ENCODE data around the gene TTC23.
A peak's percentile ranks its signal among the peaks of the same experiment; 100 is the strongest.
"Not testable (repeated sequence)": the region's sequence is repeated elsewhere in the genome, so short reads cannot be mapped to it uniquely, and the experiment has no call there.

The TTC23 gene

GRCh38 chr15:99224372-99225214 lies 24.8 kb downstream of the TTC23 start:
- H3K4me3 ChIP-seq (ENCODE audit: low read depth in 1 of 2, low read length in 2 of 2): no peak overlapping the region
- no peak overlapping the region for H3K27ac ChIP-seq (ENCODE audit: low read length)
- no peaks in the 10 kb centered on the region for H3K4me1 ChIP-seq (ENCODE audit: control insufficient read depth in 1 of 2, insufficient read depth in 2 of 2, low read length in 2 of 2)
- H3K9me3 ChIP-seq (ENCODE audit: control insufficient read depth in 1 of 2, low read length in 2 of 2): no peaks in the 10 kb centered on the region
- H3K36me3 ChIP-seq (ENCODE audit: control insufficient read depth in 1 of 2, insufficient read depth in 2 of 2, low read length in 2 of 2): peaks cover 39 to 52% of the 10 kb centered on the region in 2 donors
- no peaks in the 10 kb centered on the region for H3K27me3 ChIP-seq (ENCODE audit: low read depth, low read length)

- H3K27me3 ChIP-seq (ENCODE audit: low read depth, low read length): no peaks in the 10 kb centered on the region
- no peak overlapping the region for H3K4me3 ChIP-seq (ENCODE audit: low read depth in 1 of 2, low read length in 2 of 2)
- peak overlapping the region; percentile 86 for H3K27ac ChIP-seq (ENCODE audit: low read length)
- H3K36me3 ChIP-seq (ENCODE audit: control insufficient read depth in 1 of 2, insufficient read depth in 2 of 2, low read length in 2 of 2): peaks cover 12 to 13% of the 10 kb centered on the region in 2 donors
- no peaks in the 10 kb centered on the region for H3K9me3 ChIP-seq (ENCODE audit: control insufficient read depth in 1 of 2, low read length in 2 of 2)
- peaks cover 0 to 5% of the 10 kb centered on the region in 2 donors for H3K4me1 ChIP-seq (ENCODE audit: control insufficient read depth in 1 of 2, insufficient read depth in 2 of 2, low read length in 2 of 2)
These were observed 36.1 kb downstream of the TTC23 start for GRCh38 chr15:99213187-99213811.

- Histone ChIP-seq H3K27me3 (ENCODE audit: low read depth, low read length) (no peaks in the 10 kb centered on the region), H3K9me3 (ENCODE audit: control insufficient read depth in 1 of 2, low read length in 2 of 2) (no peaks in the 10 kb centered on the region), H3K27ac (ENCODE audit: low read length) (peak overlapping the region; percentile 86), H3K4me1 (ENCODE audit: control insufficient read depth in 1 of 2, insufficient read depth in 2 of 2, low read length in 2 of 2) (peaks cover 0 to 5% of the 10 kb centered on the region in 2 donors), H3K36me3 (ENCODE audit: control insufficient read depth in 1 of 2, insufficient read depth in 2 of 2, low read length in 2 of 2) (peaks cover 4 to 5% of the 10 kb centered on the region in 2 donors), H3K4me3 (ENCODE audit: low read depth in 1 of 2, low read length in 2 of 2) (no peak overlapping the region)
These were observed 37.0 kb downstream of the TTC23 start for GRCh38 chr15:99212406-99212805.

- Histone ChIP-seq H3K27ac (ENCODE audit: low read length) (peak overlapping the region; percentile 86), H3K4me3 (ENCODE audit: low read depth in 1 of 2, low read length in 2 of 2) (peak overlapping the region in 1 of 2 donors; percentile 13), H3K36me3 (ENCODE audit: control insufficient read depth in 1 of 2, insufficient read depth in 2 of 2, low read length in 2 of 2) (peaks cover 3 to 5% of the 10 kb centered on the region in 2 donors), H3K4me1 (ENCODE audit: control insufficient read depth in 1 of 2, insufficient read depth in 2 of 2, low read length in 2 of 2) (peaks cover 0 to 5% of the 10 kb centered on the region in 2 donors), H3K9me3 (ENCODE audit: control insufficient read depth in 1 of 2, low read length in 2 of 2) (no peaks in the 10 kb centered on the region), H3K27me3 (ENCODE audit: low read depth, low read length) (no peaks in the 10 kb centered on the region)
These were observed 37.5 kb downstream of the TTC23 start for GRCh38 chr15:99211926-99212325.

- H3K36me3 ChIP-seq (ENCODE audit: control insufficient read depth in 1 of 2, insufficient read depth in 2 of 2, low read length in 2 of 2): peaks cover 3 to 4% of the 10 kb centered on the region in 2 donors
- H3K27ac ChIP-seq (ENCODE audit: low read length): peak overlapping the region; percentile 47
- H3K4me1 ChIP-seq (ENCODE audit: control insufficient read depth in 1 of 2, insufficient read depth in 2 of 2, low read length in 2 of 2): peaks cover 0 to 5% of the 10 kb centered on the region in 2 donors
- no peaks in the 10 kb centered on the region for H3K27me3 ChIP-seq (ENCODE audit: low read depth, low read length)
- H3K4me3 ChIP-seq (ENCODE audit: low read depth in 1 of 2, low read length in 2 of 2): no peak overlapping the region
- no peaks in the 10 kb centered on the region for H3K9me3 ChIP-seq (ENCODE audit: control insufficient read depth in 1 of 2, low read length in 2 of 2)
These were observed 39.0 kb downstream of the TTC23 start for GRCh38 chr15:99210334-99210733.

- Histone ChIP-seq H3K4me3 (ENCODE audit: low read depth in 1 of 2, low read length in 2 of 2) (no peak overlapping the region), H3K9me3 (ENCODE audit: control insufficient read depth in 1 of 2, low read length in 2 of 2) (no peaks in the 10 kb centered on the region), H3K27me3 (ENCODE audit: low read depth, low read length) (no peaks in the 10 kb centered on the region), H3K27ac (ENCODE audit: low read length) (peak overlapping the region; percentile 35), H3K36me3 (ENCODE audit: control insufficient read depth in 1 of 2, insufficient read depth in 2 of 2, low read length in 2 of 2) (peaks cover 0 to 3% of the 10 kb centered on the region in 2 donors), H3K4me1 (ENCODE audit: control insufficient read depth in 1 of 2, insufficient read depth in 2 of 2, low read length in 2 of 2) (peaks cover 0 to 5% of the 10 kb centered on the region in 2 donors)
These were observed 40.1 kb downstream of the TTC23 start for GRCh38 chr15:99209326-99209725.

GRCh38 chr15:99207672-99208071 lies 41.7 kb downstream of the TTC23 start:
- Histone ChIP-seq H3K27me3 (ENCODE audit: low read depth, low read length) (no peaks in the 10 kb centered on the region), H3K9me3 (ENCODE audit: control insufficient read depth in 1 of 2, low read length in 2 of 2) (no peaks in the 10 kb centered on the region), H3K36me3 (ENCODE audit: control insufficient read depth in 1 of 2, insufficient read depth in 2 of 2, low read length in 2 of 2) (no peaks in the 10 kb centered on the region), H3K4me3 (ENCODE audit: low read depth in 1 of 2, low read length in 2 of 2) (no peak overlapping the region), H3K27ac (ENCODE audit: low read length) (no peak overlapping the region), H3K4me1 (ENCODE audit: control insufficient read depth in 1 of 2, insufficient read depth in 2 of 2, low read length in 2 of 2) (peaks cover 0 to 5% of the 10 kb centered on the region in 2 donors)

GRCh38 chr15:99202176-99202552 lies 47.2 kb downstream of the TTC23 start:
- no peak overlapping the region for H3K4me3 ChIP-seq (ENCODE audit: low read depth in 1 of 2, low read length in 2 of 2)

GRCh38 chr15:99201408-99202175 lies 47.8 kb downstream of the TTC23 start:
- Histone ChIP-seq H3K4me3 (ENCODE audit: low read depth in 1 of 2, low read length in 2 of 2) (no peak overlapping the region), H3K27ac (ENCODE audit: low read length) (no peak overlapping the region), H3K27me3 (ENCODE audit: low read depth, low read length) (no peaks in the 10 kb centered on the region), H3K36me3 (ENCODE audit: control insufficient read depth in 1 of 2, insufficient read depth in 2 of 2, low read length in 2 of 2) (peaks cover 5% of the 10 kb centered on the region in 2 donors), H3K4me1 (ENCODE audit: control insufficient read depth in 1 of 2, insufficient read depth in 2 of 2, low read length in 2 of 2) (no peaks in the 10 kb centered on the region), H3K9me3 (ENCODE audit: control insufficient read depth in 1 of 2, low read length in 2 of 2) (no peaks in the 10 kb centered on the region)

More at GRCh38 chr15:99202176-99202552, 47.2 kb downstream of the TTC23 start:
- H3K36me3 ChIP-seq (ENCODE audit: control insufficient read depth in 1 of 2, insufficient read depth in 2 of 2, low read length in 2 of 2): peaks cover 5% of the 10 kb centered on the region in 2 donors
- no peaks in the 10 kb centered on the region for H3K27me3 ChIP-seq (ENCODE audit: low read depth, low read length)
- H3K9me3 ChIP-seq (ENCODE audit: control insufficient read depth in 1 of 2, low read length in 2 of 2): no peaks in the 10 kb centered on the region
- no peaks in the 10 kb centered on the region for H3K4me1 ChIP-seq (ENCODE audit: control insufficient read depth in 1 of 2, insufficient read depth in 2 of 2, low read length in 2 of 2)
- no peak overlapping the region for H3K27ac ChIP-seq (ENCODE audit: low read length)

GRCh38 chr15:99197856-99198255 lies 51.5 kb downstream of the TTC23 start:
- peaks cover 5% of the 10 kb centered on the region in 2 donors for H3K36me3 ChIP-seq (ENCODE audit: control insufficient read depth in 1 of 2, insufficient read depth in 2 of 2, low read length in 2 of 2)
- no peaks in the 10 kb centered on the region for H3K9me3 ChIP-seq (ENCODE audit: control insufficient read depth in 1 of 2, low read length in 2 of 2)
- H3K4me1 ChIP-seq (ENCODE audit: control insufficient read depth in 1 of 2, insufficient read depth in 2 of 2, low read length in 2 of 2): no peaks in the 10 kb centered on the region
- no peak overlapping the region for H3K27ac ChIP-seq (ENCODE audit: low read length)
- no peaks in the 10 kb centered on the region for H3K27me3 ChIP-seq (ENCODE audit: low read depth, low read length)
- H3K4me3 ChIP-seq (ENCODE audit: low read depth in 1 of 2, low read length in 2 of 2): no peak overlapping the region

- H3K27ac ChIP-seq (ENCODE audit: low read length); H3K36me3 ChIP-seq (ENCODE audit: control insufficient read depth in 1 of 2, insufficient read depth in 2 of 2, low read length in 2 of 2); H3K27me3 ChIP-seq (ENCODE audit: low read depth, low read length); H3K4me3 ChIP-seq (ENCODE audit: low read depth in 1 of 2, low read length in 2 of 2); H3K4me1 ChIP-seq (ENCODE audit: control insufficient read depth in 1 of 2, insufficient read depth in 2 of 2, low read length in 2 of 2); H3K9me3 ChIP-seq (ENCODE audit: control insufficient read depth in 1 of 2, low read length in 2 of 2): not testable (repeated sequence)
These were observed 57.2 kb downstream of the TTC23 start for GRCh38 chr15:99192181-99192580.
